ENCODE data around the gene ASXL3.

DNA sequence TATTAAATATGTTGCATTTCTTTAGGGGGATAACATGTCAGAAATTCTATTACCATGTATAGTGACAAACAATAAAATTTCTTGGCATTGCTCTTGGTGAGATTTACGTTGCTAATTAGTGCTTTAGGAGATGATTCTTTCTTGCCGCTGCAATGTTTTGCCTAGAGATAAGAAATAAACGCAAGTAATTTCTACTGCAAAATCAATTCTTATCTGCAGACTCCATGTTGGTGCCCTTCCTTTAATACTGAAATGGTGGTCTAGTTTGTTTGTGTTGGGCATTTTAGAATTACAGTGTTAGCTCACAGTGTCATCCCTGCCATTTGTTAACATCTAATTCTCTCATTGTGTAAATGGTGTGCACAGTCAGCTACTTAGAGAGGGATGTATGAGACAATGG lies 34.6 kb downstream of the ASXL3 start:
- TF ChIP-seq, protein P1, sequence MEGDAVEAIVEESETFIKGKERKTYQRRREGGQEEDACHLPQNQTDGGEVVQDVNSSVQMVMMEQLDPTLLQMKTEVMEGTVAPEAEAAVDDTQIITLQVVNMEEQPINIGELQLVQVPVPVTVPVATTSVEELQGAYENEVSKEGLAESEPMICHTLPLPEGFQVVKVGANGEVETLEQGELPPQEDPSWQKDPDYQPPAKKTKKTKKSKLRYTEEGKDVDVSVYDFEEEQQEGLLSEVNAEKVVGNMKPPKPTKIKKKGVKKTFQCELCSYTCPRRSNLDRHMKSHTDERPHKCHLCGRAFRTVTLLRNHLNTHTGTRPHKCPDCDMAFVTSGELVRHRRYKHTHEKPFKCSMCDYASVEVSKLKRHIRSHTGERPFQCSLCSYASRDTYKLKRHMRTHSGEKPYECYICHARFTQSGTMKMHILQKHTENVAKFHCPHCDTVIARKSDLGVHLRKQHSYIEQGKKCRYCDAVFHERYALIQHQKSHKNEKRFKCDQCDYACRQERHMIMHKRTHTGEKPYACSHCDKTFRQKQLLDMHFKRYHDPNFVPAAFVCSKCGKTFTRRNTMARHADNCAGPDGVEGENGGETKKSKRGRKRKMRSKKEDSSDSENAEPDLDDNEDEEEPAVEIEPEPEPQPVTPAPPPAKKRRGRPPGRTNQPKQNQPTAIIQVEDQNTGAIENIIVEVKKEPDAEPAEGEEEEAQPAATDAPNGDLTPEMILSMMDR (optimal IDR thresholded peaks at IDR 0.05 in 1 of 3, IDR thresholded peaks at IDR 0.05 in 1 of 3, conservative IDR thresholded peaks at IDR 0.05 in 1 of 3; ENCODE audit: extremely low read depth in 1 of 3, insufficient read depth in 2 of 3, low read length in 3 of 3), result no peak
- no peak for TF ChIP-seq EZH2 (IDR thresholded peaks at IDR 0.05; ENCODE audit: low read length)
